HUES48 (cell line): Measurements from ENCODE around the gene MBD6.

ENCODE experiments used
- H3K27ac ChIP-seq: one replicate; pipeline ENCODE4 v1.7.0; 2013; ENCODE audit warnings: low read depth, low read length, inconsistent platforms
- H3K27me3 ChIP-seq: 2 replicates; pipeline ENCODE4 v1.6.1; 2013; ENCODE audit warnings: mild to moderate bottlenecking, low read length; ENCODE audit not compliant: control insufficient read depth, insufficient read depth
- H3K36me3 ChIP-seq: 2 replicates; pipeline ENCODE4 v1.6.1; 2013; ENCODE audit warnings: low read length; ENCODE audit not compliant: control insufficient read depth, insufficient read depth
- H3K4me1 ChIP-seq: 2 replicates; pipeline ENCODE4 v1.6.1; 2013; ENCODE audit warnings: mild to moderate bottlenecking, low read length; ENCODE audit not compliant: control insufficient read depth, insufficient read depth
- H3K4me3 ChIP-seq: 2 replicates; pipeline ENCODE4 v1.5.1; 2013; ENCODE audit warnings: mild to moderate bottlenecking, low read depth, low read length
- H3K9ac ChIP-seq: 2 replicates; pipeline ENCODE4 v1.6.1; 2013; ENCODE audit warnings: mild to moderate bottlenecking, low read depth, low read length, moderate library complexity
- H3K9me3 ChIP-seq: 2 replicates; pipeline ENCODE4 v1.6.1; 2013; ENCODE audit warnings: low read length; ENCODE audit not compliant: control insufficient read depth, insufficient read depth

The MBD6 gene

GRCh38 chr12:57522011-57522886 lies at the start of gene MBD6:
Gene MBD6, plus strand, starts transcription at chr12:57522824. Its CDS starts 1,480 bp downstream, at chr12:57524304.
- H3K9ac ChIP-seq: peak within 1 kb of the TSS; percentile 33
- H3K9me3 ChIP-seq: no peaks in the 10 kb centered on the region
- H3K4me1 ChIP-seq: peaks cover 20% of the 10 kb centered on the region
- H3K36me3 ChIP-seq: peaks cover 41% of the 10 kb centered on the region
- peak within 1 kb of the TSS; percentile 74 for H3K4me3 ChIP-seq
- H3K27me3 ChIP-seq: no peaks in the 10 kb centered on the region
- peak within 1 kb of the TSS; percentile 95 for H3K27ac ChIP-seq

GRCh38 chr12:57473392-57473791 lies 49.2 kb upstream of the MBD6 start:
- Histone ChIP-seq H3K36me3 (peaks cover 14% of the 10 kb centered on the region), H3K4me1 (peaks cover 22% of the 10 kb centered on the region; the same call in 1 of the 2 replicates), H3K27ac (no peak overlapping the region), H3K4me3 (no peak overlapping the region), H3K27me3 (peaks cover 53% of the 10 kb centered on the region), H3K9ac (no peak overlapping the region), H3K9me3 (no peaks in the 10 kb centered on the region)

GRCh38 chr12:57473886-57474285 lies 48.7 kb upstream of the MBD6 start:
- Histone ChIP-seq H3K36me3 (peaks cover 14% of the 10 kb centered on the region), H3K4me3 (no peak overlapping the region), H3K9me3 (no peaks in the 10 kb centered on the region), H3K9ac (no peak overlapping the region), H3K4me1 (peaks cover 22% of the 10 kb centered on the region; the same call in 1 of the 2 replicates), H3K27me3 (peaks cover 53% of the 10 kb centered on the region), H3K27ac (no peak overlapping the region)

GRCh38 chr12:57474430-57474829 lies 48.2 kb upstream of the MBD6 start:
- Histone ChIP-seq H3K27ac (no peak overlapping the region), H3K4me1 (peaks cover 22% of the 10 kb centered on the region; the same call in 1 of the 2 replicates), H3K9me3 (no peaks in the 10 kb centered on the region), H3K4me3 (no peak overlapping the region), H3K36me3 (peaks cover 8% of the 10 kb centered on the region; the same call in 1 of the 2 replicates), H3K9ac (no peak overlapping the region), H3K27me3 (peaks cover 53% of the 10 kb centered on the region)

- Histone ChIP-seq H3K36me3 (peaks cover 8% of the 10 kb centered on the region; the same call in 1 of the 2 replicates), H3K27ac (no peak overlapping the region), H3K4me3 (peak overlapping the region; percentile 60; the same call in 1 of the 2 replicates), H3K4me1 (peaks cover 22% of the 10 kb centered on the region; the same call in 1 of the 2 replicates), H3K27me3 (peaks cover 53% of the 10 kb centered on the region), H3K9ac (no peak overlapping the region), H3K9me3 (no peaks in the 10 kb centered on the region)
Measured at GRCh38 chr12:57474862-57475261, 47.8 kb upstream of the MBD6 start.

GRCh38 chr12:57475271-57476161 lies 47.1 kb upstream of the MBD6 start:
- no peak overlapping the region for H3K27ac ChIP-seq
- peaks cover 53% of the 10 kb centered on the region for H3K27me3 ChIP-seq

GRCh38 chr12:57476162-57476992 lies 46.2 kb upstream of the MBD6 start:
- H3K9me3 ChIP-seq: no peaks in the 10 kb centered on the region
- no peaks in the 10 kb centered on the region for H3K36me3 ChIP-seq
- peak overlapping the region; percentile 60 for H3K4me3 ChIP-seq
- no peak overlapping the region for H3K27ac ChIP-seq
- peaks cover 22% of the 10 kb centered on the region; the same call in 1 of the 2 replicates for H3K4me1 ChIP-seq
- H3K9ac ChIP-seq: no peak overlapping the region
- peaks cover 53% of the 10 kb centered on the region for H3K27me3 ChIP-seq

More at GRCh38 chr12:57475271-57476161, 47.1 kb upstream of the MBD6 start:
- peaks cover 22% of the 10 kb centered on the region; the same call in 1 of the 2 replicates for H3K4me1 ChIP-seq
- H3K4me3 ChIP-seq: peak overlapping the region; percentile 60
- no peaks in the 10 kb centered on the region for H3K9me3 ChIP-seq
- H3K9ac ChIP-seq: no peak overlapping the region
- H3K36me3 ChIP-seq: 0 out of 2 replicates have a peak, but pooled peaks cover 2% of the 10 kb centered on the region

GRCh38 chr12:57476993-57477709 lies 45.5 kb upstream of the MBD6 start:
- Histone ChIP-seq H3K4me1 (peaks cover 27% of the 10 kb centered on the region), H3K36me3 (no peaks in the 10 kb centered on the region), H3K4me3 (no peak overlapping the region), H3K27me3 (peaks cover 52% of the 10 kb centered on the region), H3K9me3 (no peaks in the 10 kb centered on the region), H3K9ac (no peak overlapping the region), H3K27ac (no peak overlapping the region)

GRCh38 chr12:57477710-57478681 lies 44.6 kb upstream of the MBD6 start:
- no peaks in the 10 kb centered on the region for H3K36me3 ChIP-seq
- H3K4me1 ChIP-seq: peaks cover 28% of the 10 kb centered on the region
- H3K27me3 ChIP-seq: peaks cover 44% of the 10 kb centered on the region
- no peak overlapping the region for H3K9ac ChIP-seq
- no peak overlapping the region for H3K27ac ChIP-seq
- H3K4me3 ChIP-seq: no peak overlapping the region
- H3K9me3 ChIP-seq: no peaks in the 10 kb centered on the region
